ENCODE measurements around the gene JMJD7.

JMJD7 gene

DNA sequence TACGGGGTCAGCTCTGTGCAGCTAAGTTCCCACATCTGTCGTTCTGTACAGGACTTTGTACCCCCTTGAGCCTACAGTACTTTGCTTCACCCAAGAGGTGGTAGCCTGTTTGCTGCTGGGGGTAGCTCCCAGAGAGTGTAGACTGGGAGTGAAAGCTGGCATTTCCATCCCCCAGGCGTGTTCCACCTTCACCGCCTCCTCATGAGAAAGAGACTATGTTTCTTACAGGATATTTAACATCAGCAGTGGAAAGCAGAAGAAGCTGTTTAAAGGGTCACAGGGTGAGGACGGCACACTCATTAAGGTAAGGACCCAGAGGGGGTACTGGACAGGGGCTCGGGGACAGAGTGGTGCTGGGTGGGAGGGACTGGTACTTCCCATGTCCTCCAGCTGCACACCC lies 10.1 kb upstream of the JMJD7 start:
- H3K9me3 ChIP-seq (ENCODE audit: control insufficient read depth, insufficient read depth, low read length), result no peaks in the 10 kb centered on the region
- no peak overlapping the region for H3K4me2 ChIP-seq (ENCODE audit: low read length)
- no peaks in the 10 kb centered on the region for H3F3A ChIP-seq (ENCODE audit: control insufficient read depth, insufficient read depth)
- no peaks in the 10 kb centered on the region for H4K20me1 ChIP-seq (ENCODE audit: control insufficient read depth, insufficient read depth, low read depth, low read length)
- H3K79me2 ChIP-seq (ENCODE audit: control insufficient read depth, low read length), result no peaks in the 10 kb centered on the region
- no peaks in the 10 kb centered on the region for H3K27me3 ChIP-seq (ENCODE audit: control insufficient read depth, low read length)
- no peaks in the 10 kb centered on the region for H3K36me3 ChIP-seq (ENCODE audit: control insufficient read depth, low read length)
- no peaks in the 10 kb centered on the region for H3K9me2 ChIP-seq (replicated peaks; ENCODE audit: control insufficient read depth, low read length)
- H3K27ac ChIP-seq (ENCODE audit: low read depth, low read length), result no peak overlapping the region
- H3K4me3 ChIP-seq (ENCODE audit: low read length), result no peak overlapping the region
- TF ChIP-seq EZH2phosphoT487 (IDR thresholded peaks at IDR 0.05; ENCODE audit: borderline replicate concordance, low read length), result no peak
- TF ChIP-seq, protein P1, sequence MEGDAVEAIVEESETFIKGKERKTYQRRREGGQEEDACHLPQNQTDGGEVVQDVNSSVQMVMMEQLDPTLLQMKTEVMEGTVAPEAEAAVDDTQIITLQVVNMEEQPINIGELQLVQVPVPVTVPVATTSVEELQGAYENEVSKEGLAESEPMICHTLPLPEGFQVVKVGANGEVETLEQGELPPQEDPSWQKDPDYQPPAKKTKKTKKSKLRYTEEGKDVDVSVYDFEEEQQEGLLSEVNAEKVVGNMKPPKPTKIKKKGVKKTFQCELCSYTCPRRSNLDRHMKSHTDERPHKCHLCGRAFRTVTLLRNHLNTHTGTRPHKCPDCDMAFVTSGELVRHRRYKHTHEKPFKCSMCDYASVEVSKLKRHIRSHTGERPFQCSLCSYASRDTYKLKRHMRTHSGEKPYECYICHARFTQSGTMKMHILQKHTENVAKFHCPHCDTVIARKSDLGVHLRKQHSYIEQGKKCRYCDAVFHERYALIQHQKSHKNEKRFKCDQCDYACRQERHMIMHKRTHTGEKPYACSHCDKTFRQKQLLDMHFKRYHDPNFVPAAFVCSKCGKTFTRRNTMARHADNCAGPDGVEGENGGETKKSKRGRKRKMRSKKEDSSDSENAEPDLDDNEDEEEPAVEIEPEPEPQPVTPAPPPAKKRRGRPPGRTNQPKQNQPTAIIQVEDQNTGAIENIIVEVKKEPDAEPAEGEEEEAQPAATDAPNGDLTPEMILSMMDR (IDR thresholded peaks at IDR 0.05; ENCODE audit: low read depth, low read length, poor library complexity, severe bottlenecking), result no peak
- no peaks in the 10 kb centered on the region for H3K4me1 ChIP-seq (ENCODE audit: control insufficient read depth, low read length)

DNA sequence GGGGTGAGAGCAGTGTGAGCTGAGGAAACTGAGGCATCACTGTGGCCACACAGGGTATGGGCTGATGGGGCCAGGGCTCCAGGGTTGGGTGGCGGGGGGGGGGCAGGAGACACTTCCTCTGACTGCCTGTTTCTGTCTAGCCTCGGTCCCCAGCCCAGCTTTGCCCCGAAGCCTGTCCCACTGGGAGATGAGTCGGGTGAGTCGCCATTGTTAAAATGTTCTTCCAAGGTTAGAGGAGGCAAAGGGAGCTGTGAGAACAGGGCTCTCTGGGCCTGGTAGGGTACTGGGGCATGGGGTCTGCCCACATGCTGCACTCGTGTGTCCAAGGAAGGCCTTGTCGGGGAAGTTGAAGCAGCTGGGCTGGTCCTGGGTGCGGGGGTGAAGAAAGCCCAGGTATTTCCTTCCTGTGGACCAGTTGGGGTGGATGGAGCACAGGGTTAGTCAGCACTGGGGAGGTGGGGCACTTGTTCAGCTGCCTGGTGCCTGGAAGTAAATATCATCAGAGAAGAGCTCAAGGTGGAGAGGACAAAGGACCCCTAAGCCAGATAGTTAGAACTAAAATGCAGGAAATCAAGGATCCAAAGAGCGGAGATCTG lies 8.3 kb upstream of the JMJD7 start:
- no peaks in the 10 kb centered on the region for H3K36me3 ChIP-seq (ENCODE audit: control insufficient read depth, low read length)
- no peak overlapping the region for H3K4me2 ChIP-seq (ENCODE audit: low read length)
- no peaks in the 10 kb centered on the region for H3K4me1 ChIP-seq (ENCODE audit: control insufficient read depth, low read length)

DNA sequence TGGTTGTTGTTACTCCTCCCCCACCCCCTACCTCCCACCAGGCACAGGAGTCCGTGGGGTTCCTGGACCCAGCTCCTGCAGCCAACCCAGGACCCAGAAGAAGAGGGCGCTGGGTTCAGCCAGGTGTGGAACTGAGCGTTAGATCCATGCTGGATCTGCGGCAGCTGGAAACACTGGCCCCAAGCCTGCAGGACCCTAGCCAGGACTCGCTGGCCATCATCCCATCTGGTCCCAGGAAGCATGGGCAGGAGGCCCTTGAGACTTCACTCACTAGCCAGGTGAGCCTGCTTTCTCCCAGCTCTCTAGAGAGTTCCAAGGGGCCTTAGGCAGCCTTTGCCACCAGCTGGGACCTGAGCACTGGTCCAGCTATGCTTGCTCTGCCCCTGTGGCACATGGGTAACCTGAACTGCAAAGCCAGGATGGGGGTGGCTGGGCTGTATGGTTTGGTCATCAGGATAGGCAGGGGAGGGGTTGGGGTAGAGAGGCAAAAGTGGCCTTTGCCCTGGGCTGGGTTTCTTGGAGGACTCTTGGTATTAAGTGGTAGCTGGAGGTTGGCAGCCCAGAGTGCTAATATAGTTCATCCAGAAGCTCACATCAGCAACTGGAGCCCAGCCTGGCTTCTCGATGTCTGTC lies 7.0 kb upstream of the JMJD7 start:
- H3K27ac ChIP-seq (ENCODE audit: low read depth, low read length), result no peak overlapping the region
- no peak overlapping the region for H3K4me3 ChIP-seq (ENCODE audit: low read length)
- H3K36me3 ChIP-seq (ENCODE audit: control insufficient read depth, low read length), result no peaks in the 10 kb centered on the region
- no peaks in the 10 kb centered on the region for H3K27me3 ChIP-seq (ENCODE audit: control insufficient read depth, low read length)
- H3K9me3 ChIP-seq (ENCODE audit: control insufficient read depth, insufficient read depth, low read length), result no peaks in the 10 kb centered on the region
- no peaks in the 10 kb centered on the region for H4K20me1 ChIP-seq (ENCODE audit: control insufficient read depth, insufficient read depth, low read depth, low read length)
- H3F3A ChIP-seq (ENCODE audit: control insufficient read depth, insufficient read depth), result no peaks in the 10 kb centered on the region
- TF ChIP-seq EZH2phosphoT487 (IDR thresholded peaks at IDR 0.05; ENCODE audit: borderline replicate concordance, low read length), result no peak
- TF ChIP-seq, protein P1 (IDR thresholded peaks at IDR 0.05; ENCODE audit: low read depth, low read length, poor library complexity, severe bottlenecking), result no peak
- no peak overlapping the region for H3K4me2 ChIP-seq (ENCODE audit: low read length)
- H3K4me1 ChIP-seq (ENCODE audit: control insufficient read depth, low read length), result no peaks in the 10 kb centered on the region
- no peaks in the 10 kb centered on the region for H3K79me2 ChIP-seq (ENCODE audit: control insufficient read depth, low read length)
- H3K9me2 ChIP-seq (replicated peaks; ENCODE audit: control insufficient read depth, low read length), result no peaks in the 10 kb centered on the region

More for the DNA sequence above, 8.3 kb upstream of the JMJD7 start:
- H3K79me2 ChIP-seq (ENCODE audit: control insufficient read depth, low read length), result no peaks in the 10 kb centered on the region
- H3K9me3 ChIP-seq (ENCODE audit: control insufficient read depth, insufficient read depth, low read length), result no peaks in the 10 kb centered on the region
- H4K20me1 ChIP-seq (ENCODE audit: control insufficient read depth, insufficient read depth, low read depth, low read length), result no peaks in the 10 kb centered on the region
- H3K4me3 ChIP-seq (ENCODE audit: low read length), result no peak overlapping the region
- H3K27me3 ChIP-seq (ENCODE audit: control insufficient read depth, low read length), result no peaks in the 10 kb centered on the region
- no peaks in the 10 kb centered on the region for H3F3A ChIP-seq (ENCODE audit: control insufficient read depth, insufficient read depth)
- no peaks in the 10 kb centered on the region for H3K9me2 ChIP-seq (replicated peaks; ENCODE audit: control insufficient read depth, low read length)
- TF ChIP-seq EZH2phosphoT487 (IDR thresholded peaks at IDR 0.05; ENCODE audit: borderline replicate concordance, low read length), result no peak
- TF ChIP-seq, protein P1 (IDR thresholded peaks at IDR 0.05; ENCODE audit: low read depth, low read length, poor library complexity, severe bottlenecking), result no peak
- no peak overlapping the region for H3K27ac ChIP-seq (ENCODE audit: low read depth, low read length)

Measured in DOHH2 (cell line).